SK-N-SH treated with all-trans-retinoic acid at 6 μM for 48 hours (cell line): Measurements from ENCODE around the gene PPP2R3B.

Experiments
- ATAC-seq: fragments of 200-7000 bp; cut with Tn5 transposase; 3 replicates; pipeline ENCODE4 v1.9.1; 2020; ENCODE audit warnings: mild to moderate bottlenecking, moderate library complexity
- ARNTL ChIP-seq: fragments of 450-650 bp; formaldehyde crosslinking; IDR thresholded peaks from 2 replicates; pipeline ENCODE4 v1.5.0; 2020; ENCODE audit warnings: low read depth, mild to moderate bottlenecking, moderate library complexity, borderline replicate concordance
- BACH2 ChIP-seq: fragments of 250-450 bp; sonication (Bioruptor Pico); IDR thresholded peaks from 2 replicates; pipeline ENCODE4 v1.9.0; 2021; ENCODE audit warnings: mild to moderate bottlenecking, borderline replicate concordance
- CSDC2 ChIP-seq: fragments of 250-450 bp; sonication (Bioruptor Pico); IDR thresholded peaks from 2 replicates; pipeline ENCODE4 v1.5.0; 2020; ENCODE audit warnings: mild to moderate bottlenecking, moderate library complexity
- ESRRG ChIP-seq: fragments of 250-450 bp; sonication (Bioruptor Pico); IDR thresholded peaks from 2 replicates; pipeline ENCODE4 v1.6.1; 2021; ENCODE audit warnings: mild to moderate bottlenecking
- GLIS3 ChIP-seq: fragments of 250-450 bp; sonication (Bioruptor Pico); IDR thresholded peaks from 2 replicates; pipeline ENCODE4 v1.5.0; 2020; ENCODE audit warnings: mild to moderate bottlenecking, moderate library complexity
- ISL1 ChIP-seq: fragments of 250-450 bp; sonication (Bioruptor Pico); IDR thresholded peaks from 2 replicates; pipeline ENCODE4 v2.1.2; 2022; ENCODE audit warnings: mild to moderate bottlenecking, moderate library complexity
- OSR1 ChIP-seq: fragments of 250-450 bp; sonication (Bioruptor Pico); IDR thresholded peaks from 2 replicates; pipeline ENCODE4 v1.8.0; 2022; ENCODE audit warnings: moderate library complexity, mild to moderate bottlenecking, inconsistent platforms
- PPARA ChIP-seq: fragments of 250-450 bp; sonication (Bioruptor Pico); IDR thresholded peaks from 2 replicates; pipeline ENCODE4 v1.5.0; 2020; ENCODE audit warnings: mild to moderate bottlenecking, borderline replicate concordance
- RARB ChIP-seq: fragments of 250-450 bp; sonication (Bioruptor Pico); IDR thresholded peaks from 2 replicates; pipeline ENCODE4 v1.8.0; 2021; ENCODE audit warnings: mild to moderate bottlenecking, moderate library complexity
- SNAI2 ChIP-seq: fragments of 250-450 bp; sonication (Bioruptor Pico); IDR thresholded peaks from 2 replicates; pipeline ENCODE4 v1.5.0; 2020; ENCODE audit warnings: mild to moderate bottlenecking, moderate library complexity
- TCF4 ChIP-seq: fragments of 250-450 bp; sonication (Bioruptor Pico); IDR thresholded peaks from 2 replicates; pipeline ENCODE4 v1.8.0; 2021; ENCODE audit warnings: mild to moderate bottlenecking, moderate library complexity, borderline replicate concordance
- TOX ChIP-seq: fragments of 250-450 bp; sonication (Bioruptor Pico); IDR thresholded peaks from 2 replicates; pipeline ENCODE4 v1.8.0; 2021; ENCODE audit warnings: mild to moderate bottlenecking, moderate library complexity, borderline replicate concordance
- ZC3H10 ChIP-seq: fragments of 250-450 bp; sonication (Bioruptor Pico); IDR thresholded peaks from 2 replicates; pipeline ENCODE4 v1.5.1; 2021; ENCODE audit warnings: mild to moderate bottlenecking, moderate library complexity
- ZFP30 ChIP-seq: fragments of 450-650 bp; formaldehyde crosslinking; IDR thresholded peaks from 2 replicates; pipeline ENCODE4 v1.5.0; 2022; ENCODE audit warnings: mild to moderate bottlenecking, moderate library complexity
- ZNF565 ChIP-seq: fragments of 450-650 bp; formaldehyde crosslinking; conservative IDR thresholded peaks from 2 replicates; pipeline ENCODE4 v1.5.0; 2020; ENCODE audit warnings: low read depth, mild to moderate bottlenecking, moderate library complexity
- ZNF70 ChIP-seq: fragments of 450-650 bp; formaldehyde crosslinking; IDR thresholded peaks from 2 replicates; pipeline ENCODE4 v1.5.0; 2020; ENCODE audit warnings: mild to moderate bottlenecking, moderate library complexity
- ZNF8 ChIP-seq: fragments of 450-650 bp; formaldehyde crosslinking; IDR thresholded peaks from 2 replicates; pipeline ENCODE4 v1.5.0; 2020; ENCODE audit warnings: mild to moderate bottlenecking, moderate library complexity
- TF ChIP-seq, protein P1 (sequence below): fragments of 250-450 bp; sonication (Bioruptor Pico); IDR thresholded peaks from 2 replicates; pipeline ENCODE4 v1.8.0; 2020; ENCODE audit warnings: mild to moderate bottlenecking, moderate library complexity, borderline replicate concordance
- TF ChIP-seq, protein P2 (sequence below): fragments of 250-450 bp; sonication (Bioruptor Pico); IDR thresholded peaks from 2 replicates; pipeline ENCODE4 v1.5.1; 2021; ENCODE audit warnings: mild to moderate bottlenecking, moderate library complexity
- TF ChIP-seq, protein P3 (sequence below): fragments of 250-450 bp; sonication (Bioruptor Pico); IDR thresholded peaks from 2 replicates; pipeline ENCODE4 v1.5.0; 2020; ENCODE audit warnings: mild to moderate bottlenecking, moderate library complexity
- TF ChIP-seq, protein P4 (sequence below): fragments of 250-450 bp; sonication (Bioruptor Pico); IDR thresholded peaks from 2 replicates; pipeline ENCODE4 v1.8.0; 2021; ENCODE audit warnings: low read depth, mild to moderate bottlenecking, moderate library complexity, borderline replicate concordance
- TF ChIP-seq, protein P5 (sequence below): fragments of 250-450 bp; sonication (Bioruptor Pico); IDR thresholded peaks from 2 replicates; pipeline ENCODE4 v1.5.1; 2020; ENCODE audit warnings: low read depth, mild to moderate bottlenecking, moderate library complexity

Gene PPP2R3B

DNA sequence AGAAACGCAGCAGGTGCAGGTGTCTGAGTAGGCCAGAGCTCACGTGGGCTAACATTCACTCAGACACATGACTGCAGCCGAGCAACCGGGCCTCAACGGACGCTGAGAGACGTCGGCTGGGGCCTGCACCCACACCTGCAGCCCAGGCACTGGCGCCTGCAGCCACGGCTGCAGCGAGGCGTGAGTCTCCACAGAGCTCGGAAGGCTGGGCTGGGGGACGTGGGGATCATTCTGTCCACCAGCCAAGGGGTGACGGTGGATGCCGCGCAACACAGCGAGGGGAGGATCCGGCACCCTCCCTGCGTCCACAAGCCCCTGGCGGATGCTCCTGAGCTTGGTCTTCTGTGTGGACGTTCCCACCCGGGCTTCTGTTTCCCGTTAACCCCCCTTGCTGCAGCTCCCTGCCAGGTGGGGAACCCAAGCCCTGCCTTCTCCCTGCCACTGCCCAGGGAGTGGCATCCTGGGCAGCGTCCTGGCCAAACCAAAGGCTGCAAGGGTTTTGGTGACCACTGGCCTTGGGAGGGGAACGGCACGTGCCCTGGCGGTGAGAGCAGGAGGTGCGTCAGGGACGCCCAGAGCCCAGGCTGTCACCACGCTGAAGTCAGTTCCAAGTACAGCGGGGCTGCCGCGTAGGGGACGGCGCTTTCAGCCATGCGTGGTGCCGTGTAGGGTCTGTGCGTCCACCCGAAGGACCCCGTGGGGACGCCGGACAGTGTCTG, 16.3 kb downstream of the PPP2R3B start:
- no peak for ATAC-seq
- TF ChIP-seq ARNTL (CRISPR knock-in tag) = no peak
- no peak for TF ChIP-seq ISL1 (CRISPR knock-in tag)
- TF ChIP-seq ZNF70 (CRISPR knock-in tag) = no peak
- TF ChIP-seq, protein P1, sequence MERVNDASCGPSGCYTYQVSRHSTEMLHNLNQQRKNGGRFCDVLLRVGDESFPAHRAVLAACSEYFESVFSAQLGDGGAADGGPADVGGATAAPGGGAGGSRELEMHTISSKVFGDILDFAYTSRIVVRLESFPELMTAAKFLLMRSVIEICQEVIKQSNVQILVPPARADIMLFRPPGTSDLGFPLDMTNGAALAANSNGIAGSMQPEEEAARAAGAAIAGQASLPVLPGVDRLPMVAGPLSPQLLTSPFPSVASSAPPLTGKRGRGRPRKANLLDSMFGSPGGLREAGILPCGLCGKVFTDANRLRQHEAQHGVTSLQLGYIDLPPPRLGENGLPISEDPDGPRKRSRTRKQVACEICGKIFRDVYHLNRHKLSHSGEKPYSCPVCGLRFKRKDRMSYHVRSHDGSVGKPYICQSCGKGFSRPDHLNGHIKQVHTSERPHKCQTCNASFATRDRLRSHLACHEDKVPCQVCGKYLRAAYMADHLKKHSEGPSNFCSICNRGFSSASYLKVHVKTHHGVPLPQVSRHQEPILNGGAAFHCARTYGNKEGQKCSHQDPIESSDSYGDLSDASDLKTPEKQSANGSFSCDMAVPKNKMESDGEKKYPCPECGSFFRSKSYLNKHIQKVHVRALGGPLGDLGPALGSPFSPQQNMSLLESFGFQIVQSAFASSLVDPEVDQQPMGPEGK (CRISPR knock-in tag) = no peak
- no peak for TF ChIP-seq ZFP30 (CRISPR knock-in tag)
- no peak for TF ChIP-seq TOX (CRISPR knock-in tag)
- no peak for TF ChIP-seq PPARA (CRISPR knock-in tag)
- TF ChIP-seq, protein P2, sequence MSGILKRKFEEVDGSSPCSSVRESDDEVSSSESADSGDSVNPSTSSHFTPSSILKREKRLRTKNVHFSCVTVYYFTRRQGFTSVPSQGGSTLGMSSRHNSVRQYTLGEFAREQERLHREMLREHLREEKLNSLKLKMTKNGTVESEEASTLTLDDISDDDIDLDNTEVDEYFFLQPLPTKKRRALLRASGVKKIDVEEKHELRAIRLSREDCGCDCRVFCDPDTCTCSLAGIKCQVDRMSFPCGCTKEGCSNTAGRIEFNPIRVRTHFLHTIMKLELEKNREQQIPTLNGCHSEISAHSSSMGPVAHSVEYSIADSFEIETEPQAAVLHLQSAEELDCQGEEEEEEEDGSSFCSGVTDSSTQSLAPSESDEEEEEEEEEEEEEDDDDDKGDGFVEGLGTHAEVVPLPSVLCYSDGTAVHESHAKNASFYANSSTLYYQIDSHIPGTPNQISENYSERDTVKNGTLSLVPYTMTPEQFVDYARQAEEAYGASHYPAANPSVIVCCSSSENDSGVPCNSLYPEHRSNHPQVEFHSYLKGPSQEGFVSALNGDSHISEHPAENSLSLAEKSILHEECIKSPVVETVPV = no peak
- TF ChIP-seq SNAI2 (CRISPR knock-in tag) = no peak
- no peak for TF ChIP-seq ZNF8
- TF ChIP-seq OSR1 (CRISPR knock-in tag) = no peak
- TF ChIP-seq BACH2 (CRISPR knock-in tag) = no peak
- TF ChIP-seq TCF4 = no peak
- no peak for TF ChIP-seq ZC3H10
- TF ChIP-seq, protein P3, sequence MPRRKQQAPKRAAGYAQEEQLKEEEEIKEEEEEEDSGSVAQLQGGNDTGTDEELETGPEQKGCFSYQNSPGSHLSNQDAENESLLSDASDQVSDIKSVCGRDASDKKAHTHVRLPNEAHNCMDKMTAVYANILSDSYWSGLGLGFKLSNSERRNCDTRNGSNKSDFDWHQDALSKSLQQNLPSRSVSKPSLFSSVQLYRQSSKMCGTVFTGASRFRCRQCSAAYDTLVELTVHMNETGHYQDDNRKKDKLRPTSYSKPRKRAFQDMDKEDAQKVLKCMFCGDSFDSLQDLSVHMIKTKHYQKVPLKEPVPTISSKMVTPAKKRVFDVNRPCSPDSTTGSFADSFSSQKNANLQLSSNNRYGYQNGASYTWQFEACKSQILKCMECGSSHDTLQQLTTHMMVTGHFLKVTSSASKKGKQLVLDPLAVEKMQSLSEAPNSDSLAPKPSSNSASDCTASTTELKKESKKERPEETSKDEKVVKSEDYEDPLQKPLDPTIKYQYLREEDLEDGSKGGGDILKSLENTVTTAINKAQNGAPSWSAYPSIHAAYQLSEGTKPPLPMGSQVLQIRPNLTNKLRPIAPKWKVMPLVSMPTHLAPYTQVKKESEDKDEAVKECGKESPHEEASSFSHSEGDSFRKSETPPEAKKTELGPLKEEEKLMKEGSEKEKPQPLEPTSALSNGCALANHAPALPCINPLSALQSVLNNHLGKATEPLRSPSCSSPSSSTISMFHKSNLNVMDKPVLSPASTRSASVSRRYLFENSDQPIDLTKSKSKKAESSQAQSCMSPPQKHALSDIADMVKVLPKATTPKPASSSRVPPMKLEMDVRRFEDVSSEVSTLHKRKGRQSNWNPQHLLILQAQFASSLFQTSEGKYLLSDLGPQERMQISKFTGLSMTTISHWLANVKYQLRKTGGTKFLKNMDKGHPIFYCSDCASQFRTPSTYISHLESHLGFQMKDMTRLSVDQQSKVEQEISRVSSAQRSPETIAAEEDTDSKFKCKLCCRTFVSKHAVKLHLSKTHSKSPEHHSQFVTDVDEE (CRISPR knock-in tag) = no peak
- TF ChIP-seq, protein P4, sequence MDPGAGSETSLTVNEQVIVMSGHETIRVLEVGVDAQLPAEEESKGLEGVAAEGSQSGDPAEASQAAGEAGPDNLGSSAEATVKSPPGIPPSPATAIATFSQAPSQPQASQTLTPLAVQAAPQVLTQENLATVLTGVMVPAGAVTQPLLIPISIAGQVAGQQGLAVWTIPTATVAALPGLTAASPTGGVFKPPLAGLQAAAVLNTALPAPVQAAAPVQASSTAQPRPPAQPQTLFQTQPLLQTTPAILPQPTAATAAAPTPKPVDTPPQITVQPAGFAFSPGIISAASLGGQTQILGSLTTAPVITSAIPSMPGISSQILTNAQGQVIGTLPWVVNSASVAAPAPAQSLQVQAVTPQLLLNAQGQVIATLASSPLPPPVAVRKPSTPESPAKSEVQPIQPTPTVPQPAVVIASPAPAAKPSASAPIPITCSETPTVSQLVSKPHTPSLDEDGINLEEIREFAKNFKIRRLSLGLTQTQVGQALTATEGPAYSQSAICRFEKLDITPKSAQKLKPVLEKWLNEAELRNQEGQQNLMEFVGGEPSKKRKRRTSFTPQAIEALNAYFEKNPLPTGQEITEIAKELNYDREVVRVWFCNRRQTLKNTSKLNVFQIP = no peak
- TF ChIP-seq GLIS3 (CRISPR knock-in tag) = no peak
- TF ChIP-seq, protein P5, sequence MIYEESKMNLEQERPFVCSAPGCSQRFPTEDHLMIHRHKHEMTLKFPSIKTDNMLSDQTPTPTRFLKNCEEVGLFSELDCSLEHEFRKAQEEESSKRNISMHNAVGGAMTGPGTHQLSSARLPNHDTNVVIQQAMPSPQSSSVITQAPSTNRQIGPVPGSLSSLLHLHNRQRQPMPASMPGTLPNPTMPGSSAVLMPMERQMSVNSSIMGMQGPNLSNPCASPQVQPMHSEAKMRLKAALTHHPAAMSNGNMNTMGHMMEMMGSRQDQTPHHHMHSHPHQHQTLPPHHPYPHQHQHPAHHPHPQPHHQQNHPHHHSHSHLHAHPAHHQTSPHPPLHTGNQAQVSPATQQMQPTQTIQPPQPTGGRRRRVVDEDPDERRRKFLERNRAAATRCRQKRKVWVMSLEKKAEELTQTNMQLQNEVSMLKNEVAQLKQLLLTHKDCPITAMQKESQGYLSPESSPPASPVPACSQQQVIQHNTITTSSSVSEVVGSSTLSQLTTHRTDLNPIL (CRISPR knock-in tag) = no peak
- no peak for TF ChIP-seq ZNF565

DNA sequence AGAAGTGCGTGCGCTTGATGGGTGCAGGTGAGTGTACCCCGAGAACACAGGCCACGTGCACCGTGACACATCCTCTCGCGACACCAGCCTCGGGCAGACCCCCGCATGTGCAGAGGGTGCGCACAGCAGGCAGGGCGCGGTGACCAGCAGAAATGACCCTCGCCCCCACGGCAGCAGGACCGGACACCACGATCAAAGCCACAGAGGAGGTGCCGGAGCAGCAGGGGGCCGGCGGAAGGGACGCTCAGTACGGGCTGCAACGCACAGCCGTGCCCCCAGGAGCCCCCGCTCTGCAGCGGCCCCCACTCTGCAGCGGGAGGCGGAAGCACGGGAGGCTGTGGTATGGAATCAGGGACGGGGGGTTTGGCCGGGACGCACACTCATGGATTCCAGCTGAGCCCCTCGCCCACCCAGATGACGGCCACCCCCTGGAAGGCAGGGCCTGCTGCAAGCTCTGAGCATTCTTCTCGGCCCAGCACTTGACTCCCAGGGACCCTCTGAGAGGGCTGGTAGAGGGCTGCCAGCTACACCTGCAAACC, 17.1 kb downstream of the PPP2R3B start:
- TF ChIP-seq BACH2 (CRISPR knock-in tag) = no peak
- TF ChIP-seq RARB (CRISPR knock-in tag) = no peak
- TF ChIP-seq ISL1 (CRISPR knock-in tag) = no peak
- no peak for TF ChIP-seq PPARA (CRISPR knock-in tag)
- no peak for TF ChIP-seq ZFP30 (CRISPR knock-in tag)
- TF ChIP-seq ZNF70 (CRISPR knock-in tag) = no peak
- TF ChIP-seq, protein P2 = no peak
- no peak for TF ChIP-seq CSDC2 (CRISPR knock-in tag)
- no peak for TF ChIP-seq GLIS3 (CRISPR knock-in tag)
- TF ChIP-seq, protein P5 (CRISPR knock-in tag) = no peak
- TF ChIP-seq, protein P4 = no peak
- TF ChIP-seq TCF4 = no peak
- no peak for TF ChIP-seq ESRRG (CRISPR knock-in tag)
- TF ChIP-seq SNAI2 (CRISPR knock-in tag) = no peak
- no peak for TF ChIP-seq OSR1 (CRISPR knock-in tag)
- TF ChIP-seq ZC3H10 = no peak
- TF ChIP-seq ZNF8 = no peak
- no peak for ATAC-seq
